Umbilical cord (tissue), 2 donors: ENCODE data around the gene PRSS22. TPM values are rescaled to one million over a fixed set of nuclear protein-coding genes. Genes with fewer than 3 reads are reported as not detected.

Experiments
- DNase-seq: peaks from one replicate; pipeline ENCODE4 v3.0.0-alpha.2; 2015; ENCODE audit warnings: low spot score
- total RNA-seq: library from RNA; depleted of rRNA; stranded (reverse); fragments of >200 nt; gene quantifications from one replicate; pipeline ENCODE4 v1.2.3, GENCODE V29; 2014; ENCODE audit warnings: low replicate concordance; ENCODE audit not compliant: insufficient read depth

PRSS22 gene
- total RNA-seq, 1 donor from 2014 or later: 3.1 TPM

DNA sequence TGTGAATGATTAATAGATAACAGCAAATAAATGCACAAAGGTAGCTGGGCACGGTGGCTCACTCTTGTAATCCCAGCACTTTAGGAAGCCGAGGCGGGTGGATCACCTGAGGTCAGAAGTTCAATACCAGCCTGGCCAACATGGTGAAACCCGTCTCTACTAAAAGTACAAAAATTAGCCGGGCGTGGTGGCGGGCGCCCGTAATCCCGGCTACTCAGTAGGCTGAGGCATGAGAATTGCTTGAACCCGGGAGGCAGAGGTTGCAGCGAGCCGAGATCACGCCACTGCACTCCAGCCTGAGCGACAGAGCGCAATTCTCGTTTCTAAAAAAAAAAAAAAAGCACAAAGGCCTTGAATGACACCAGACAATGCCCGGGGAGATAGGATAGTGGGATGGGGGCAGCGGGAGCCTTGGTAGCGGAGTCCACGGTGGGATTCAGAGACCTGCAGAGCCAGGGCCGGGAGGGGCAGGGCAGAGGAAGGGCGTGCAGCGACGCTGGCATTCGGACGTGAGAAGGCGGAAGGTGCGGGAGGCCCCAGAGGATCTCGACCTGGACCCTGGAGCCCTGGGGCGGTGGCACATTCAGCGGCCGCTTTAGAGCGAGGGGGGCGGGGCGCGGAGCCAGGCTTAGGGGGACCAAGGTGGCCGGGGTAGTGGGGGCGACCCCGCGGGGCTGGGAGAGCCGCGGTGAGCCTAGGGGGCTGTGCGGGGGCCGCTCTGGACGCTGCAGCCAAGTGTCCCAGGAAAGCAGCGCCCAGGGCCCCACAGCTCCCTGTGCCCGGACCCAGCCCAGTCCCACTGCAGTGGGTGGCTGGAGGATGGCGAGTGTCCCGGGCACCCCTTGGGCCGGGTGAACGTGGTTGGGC lies 24.0 kb upstream of the PRSS22 start:
- DNase-seq: peak; percentile 47

DNA sequence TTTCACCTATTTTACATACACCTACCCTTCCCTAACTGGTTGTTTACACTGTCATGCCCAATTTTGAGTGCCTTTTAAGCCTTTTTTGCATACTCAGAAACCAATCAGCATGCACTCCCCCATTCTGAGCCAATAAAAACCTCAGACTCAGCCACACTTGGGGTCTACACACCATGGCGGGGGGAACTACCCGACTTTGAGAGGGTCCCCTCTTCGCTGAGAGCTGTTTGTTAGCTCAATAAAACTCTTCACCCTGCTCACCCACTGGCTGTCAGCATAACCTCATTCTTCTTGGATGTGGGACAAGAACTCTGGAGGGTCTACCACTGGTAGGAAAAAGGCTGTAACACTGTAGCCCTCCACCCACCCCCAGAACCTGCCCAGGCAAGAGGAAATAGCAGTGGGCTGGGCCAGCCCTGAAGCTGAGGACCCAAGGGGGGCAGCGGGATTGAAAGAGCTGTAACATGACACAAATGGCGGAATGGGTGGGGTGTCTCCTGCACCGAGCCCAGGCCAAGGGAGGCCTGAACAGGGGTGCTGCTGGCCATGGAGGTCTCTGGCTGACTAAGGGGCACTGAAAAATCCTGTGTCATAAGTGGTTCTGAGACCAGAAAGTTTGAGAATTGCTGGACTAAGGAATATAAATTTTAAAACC lies 22.0 kb upstream of the PRSS22 start:
- no peak for DNase-seq

GRCh38 chr16:2874912-2875362 lies 17.0 kb upstream of the PRSS22 start:
- DNase-seq: peak; percentile 78

DNA sequence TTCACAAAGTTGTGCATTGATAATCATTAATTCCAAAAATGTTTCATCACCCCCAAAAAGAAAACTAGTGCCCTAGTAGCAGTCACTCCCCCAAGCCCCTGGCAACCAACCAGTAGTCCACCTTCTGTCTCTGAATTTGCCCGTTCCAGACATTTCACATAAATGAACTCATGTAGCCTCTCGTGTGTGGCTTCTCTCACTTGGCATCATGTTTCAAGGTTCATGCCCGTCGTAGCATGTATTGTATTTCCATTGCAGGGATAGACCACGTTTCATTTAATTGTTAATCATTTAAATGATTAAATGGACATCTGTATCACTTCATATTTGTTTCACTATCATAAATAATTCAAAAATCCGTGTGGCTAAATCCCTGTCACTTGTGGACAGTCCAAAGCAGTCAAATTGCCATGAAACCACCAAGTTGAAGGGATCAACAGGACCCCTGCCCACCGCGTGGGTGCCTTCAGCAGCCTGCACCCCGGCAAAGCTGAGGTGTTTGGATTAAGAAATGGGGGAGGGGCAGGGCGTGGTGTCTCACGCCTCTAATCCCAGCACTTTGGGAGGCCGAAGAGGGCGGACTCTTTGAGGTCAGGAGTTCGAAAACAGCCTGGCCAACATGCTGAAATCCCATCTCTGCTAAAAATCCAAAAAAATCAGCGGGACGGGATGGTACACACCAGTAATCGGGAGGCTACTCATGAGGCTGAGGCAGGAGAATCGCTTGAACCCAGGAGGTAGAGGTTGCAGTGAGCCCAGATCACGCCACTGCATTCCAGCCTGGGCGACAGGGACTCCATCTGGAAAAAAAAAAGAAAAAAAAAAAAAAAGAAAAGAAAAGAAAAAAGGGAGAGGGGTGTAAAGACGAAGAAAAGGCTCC lies 16.3 kb upstream of the PRSS22 start:
- no peak for DNase-seq

DNA sequence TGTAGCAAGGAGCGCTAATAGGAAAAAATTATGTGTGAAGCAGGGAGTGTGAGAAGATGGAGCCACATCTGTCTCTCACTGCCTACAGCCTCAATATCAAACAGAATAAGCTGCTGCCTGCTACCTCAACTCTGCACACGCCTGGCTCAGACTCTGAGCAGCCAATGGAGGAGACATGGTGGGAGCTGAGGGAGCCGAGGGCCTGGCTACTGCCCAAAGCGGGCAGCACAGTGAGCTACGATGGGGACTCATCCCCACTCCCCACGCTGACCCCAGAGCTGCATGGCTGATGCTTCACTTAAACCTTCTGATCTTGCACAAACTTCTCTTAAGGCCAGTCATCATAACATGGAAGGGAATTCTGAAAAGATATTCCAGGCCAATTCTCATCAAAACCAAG lies 14.0 kb upstream of the PRSS22 start:
- DNase-seq: no peak

GRCh38 chr16:2867987-2868789 lies 10.2 kb upstream of the PRSS22 start:
- peak; percentile 95 for DNase-seq

DNA sequence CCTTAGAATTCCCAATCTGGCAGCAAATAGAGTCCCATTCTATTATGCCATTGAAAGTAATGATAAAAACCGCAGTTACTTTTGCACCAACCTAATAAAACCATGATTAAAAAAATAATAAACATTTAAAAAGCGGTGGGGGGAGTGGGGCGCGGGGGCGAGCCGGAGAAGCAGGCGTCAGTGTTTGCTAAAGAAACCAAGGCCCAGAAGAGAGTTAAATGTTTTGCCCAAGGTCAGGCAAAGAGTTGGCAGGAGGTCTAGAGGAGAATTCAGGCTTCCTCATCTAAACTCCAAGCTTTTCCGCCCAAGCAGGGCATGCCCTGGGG lies 9.7 kb upstream of the PRSS22 start:
- no peak for DNase-seq

DNA sequence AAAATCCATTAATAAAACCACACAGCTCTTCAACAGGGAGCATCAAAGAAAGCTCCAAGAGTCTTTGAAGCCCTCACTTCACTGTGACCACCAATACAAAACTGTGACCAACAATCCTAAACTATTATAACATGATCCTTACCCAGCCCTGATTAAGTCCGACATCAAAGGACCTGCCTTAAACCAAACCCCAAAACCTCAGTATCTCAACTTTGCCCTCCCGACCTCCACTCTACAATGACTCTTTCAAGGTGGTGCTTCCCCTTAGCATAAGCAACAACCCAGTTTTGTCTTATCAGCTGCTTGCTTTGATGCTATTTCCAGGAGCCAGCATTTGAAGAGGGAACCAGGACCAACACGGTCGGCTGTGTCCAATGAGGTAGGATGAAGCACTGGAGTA lies 8.5 kb upstream of the PRSS22 start:
- no peak for DNase-seq

GRCh38 chr16:2865651-2866050 lies 7.7 kb upstream of the PRSS22 start:
- no peak for DNase-seq

DNA sequence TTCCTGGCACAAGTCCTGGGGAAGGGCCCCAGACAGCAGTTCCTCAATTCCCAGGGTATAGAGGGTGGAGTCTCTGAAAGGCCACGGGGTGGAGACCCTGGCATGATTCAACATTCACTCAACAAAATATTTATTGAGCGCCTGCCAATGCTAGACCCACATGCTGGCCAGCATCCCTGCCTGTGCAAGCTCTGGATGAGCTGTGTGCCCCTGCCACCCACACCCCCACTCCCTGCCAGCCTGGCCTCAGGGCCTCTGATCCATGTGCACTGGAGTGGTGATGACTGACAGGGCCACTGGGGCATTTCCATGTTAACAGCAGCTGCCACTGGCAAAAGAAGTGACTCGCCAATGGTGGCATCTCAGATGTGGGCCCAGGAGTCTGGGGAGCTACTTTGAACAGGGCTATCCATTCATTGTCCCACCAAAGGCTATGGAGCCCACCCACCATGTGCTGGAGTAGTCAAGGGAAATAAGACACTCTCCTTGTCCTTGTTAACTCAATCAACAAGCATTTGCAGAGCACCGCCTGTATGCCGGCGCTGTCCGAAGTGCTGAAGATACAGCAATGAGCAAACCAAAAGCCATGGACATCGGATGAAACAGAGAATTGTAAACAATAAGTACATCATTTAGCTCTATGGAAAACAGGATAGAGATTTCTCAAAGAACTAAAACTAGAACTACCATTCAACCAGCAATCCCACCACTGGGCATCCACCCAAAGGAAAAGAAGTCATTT lies 3.0 kb upstream of the PRSS22 start:
- DNase-seq: no peak

GRCh38 chr16:2859686-2860265 lies 1.8 kb upstream of the PRSS22 start:
- DNase-seq: no peak

GRCh38 chr16:2858245-2859025 lies 465 bp upstream of the PRSS22 start:
- DNase-seq: peak; percentile 20

- no peak for DNase-seq
These were observed 1.1 kb downstream of the PRSS22 start for GRCh38 chr16:2856686-2857450.

- no peak for DNase-seq
These were observed 1.8 kb downstream of the PRSS22 start for GRCh38 chr16:2856061-2856670.

DNA sequence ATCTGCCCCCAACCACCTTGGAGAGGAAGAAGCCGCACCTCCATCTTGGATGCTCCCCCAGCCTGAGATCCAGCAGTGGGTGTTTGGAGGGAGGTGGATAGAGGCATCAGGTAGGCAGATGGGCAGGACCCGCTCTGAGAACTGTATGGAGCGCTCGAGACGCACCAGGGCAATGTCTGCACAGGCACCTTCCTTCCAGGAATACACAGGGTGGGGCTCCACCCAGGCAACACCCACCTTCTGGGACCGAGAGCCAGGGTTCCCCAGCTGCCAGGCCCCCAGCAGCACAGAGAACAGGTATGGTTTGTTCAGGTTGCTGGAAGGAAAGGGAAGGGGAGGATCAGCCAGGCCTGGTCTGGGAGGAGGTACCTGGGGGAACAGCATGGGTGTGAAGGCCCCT lies 2.4 kb downstream of the PRSS22 start:
- no peak for DNase-seq

GRCh38 chr16:2854700-2855309 lies 3.2 kb downstream of the PRSS22 start:
- DNase-seq: no peak

DNA sequence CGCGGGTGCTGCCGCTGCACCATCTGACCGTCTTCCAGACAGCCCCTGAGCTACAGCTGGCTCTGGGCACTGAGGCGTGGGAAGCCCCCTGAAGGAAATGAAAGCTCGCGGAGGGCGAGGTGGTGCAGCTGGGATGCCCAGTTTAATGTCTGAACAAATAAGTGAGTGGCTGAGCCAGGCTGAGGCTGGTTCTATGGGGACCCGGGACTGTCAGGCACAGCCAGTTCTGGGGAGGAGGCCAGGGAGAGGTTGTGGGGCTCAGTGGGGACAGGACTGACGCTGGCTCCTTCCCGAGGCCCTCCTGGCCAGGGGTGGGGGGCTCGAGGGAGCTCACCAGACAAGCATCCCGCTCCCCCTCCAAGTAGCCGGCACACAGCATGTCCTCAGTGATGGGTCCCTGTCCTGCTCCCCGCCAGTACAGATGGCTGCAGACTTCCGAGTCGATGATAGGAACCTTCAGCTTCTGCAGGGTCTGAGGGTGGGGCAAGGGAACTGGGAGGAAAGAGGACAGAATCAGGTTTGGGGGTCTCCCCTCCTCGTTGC lies 4.4 kb downstream of the PRSS22 start:
- DNase-seq: no peak
